Fibroblast of lung (primary cell): Measurements from ENCODE around the gene FSTL4. TPM values are rescaled to one million over a fixed set of nuclear protein-coding genes. Genes with fewer than 3 reads are reported as not detected.

ENCODE experiments used
- DNase-seq, 2 donors: peaks; one replicate each; pipeline versions ENCODE4 v3.0.0 to v3.0.0-alpha.2; 2010; ENCODE audit warnings: low read depth in 2 of 2
- H2AFZ ChIP-seq: 2 replicates; pipeline ENCODE4 v1.5.1; 2012; ENCODE audit warnings: low read length, control low read depth, inconsistent platforms
- H3K27ac ChIP-seq: 2 replicates; pipeline ENCODE4 v1.5.1; 2011; ENCODE audit warnings: low read length, control low read depth; ENCODE audit not compliant: insufficient read depth
- H3K27me3 ChIP-seq: 2 replicates; pipeline ENCODE4 v1.5.1; 2011; ENCODE audit warnings: mild to moderate bottlenecking, low read length; ENCODE audit not compliant: control insufficient read depth, insufficient read depth
- H3K36me3 ChIP-seq: 2 replicates; pipeline ENCODE4 v1.5.1; 2011; ENCODE audit warnings: low read length; ENCODE audit not compliant: control insufficient read depth, insufficient read depth
- H3K4me1 ChIP-seq: 2 replicates; pipeline ENCODE4 v1.5.1; 2011; ENCODE audit warnings: low read length; ENCODE audit not compliant: control insufficient read depth, insufficient read depth; ENCODE audit errors: extremely low read depth
- H3K4me2 ChIP-seq: 2 replicates; pipeline ENCODE4 v1.5.1; 2011; ENCODE audit warnings: low read length, control low read depth; ENCODE audit not compliant: insufficient read depth; ENCODE audit errors: extremely low read depth
- H3K4me3 ChIP-seq, 4 experiments: fragments of 200-600 bp in 1 of 4; sonication (generic) in 1 of 4; replicated peaks in 1 of 4; 2 replicates each; pipeline ENCODE4 v1.5.1; 2011 to 2016; ENCODE audit warnings: low read length in 4 of 4, low read depth in 3 of 4, mild to moderate bottlenecking in 3 of 4, control low read depth in 2 of 4, inconsistent platforms in 1 of 4, mixed read lengths in 1 of 4; ENCODE audit not compliant: insufficient read depth in 1 of 4; ENCODE audit errors: control extremely low read depth in 1 of 4
- H3K79me2 ChIP-seq: 2 replicates; pipeline ENCODE4 v1.5.1; 2012; ENCODE audit warnings: mild to moderate bottlenecking, low read length, inconsistent platforms; ENCODE audit not compliant: control insufficient read depth, insufficient read depth
- H3K9ac ChIP-seq: 2 replicates; pipeline ENCODE4 v1.5.1; 2011; ENCODE audit warnings: mild to moderate bottlenecking, low read length, control low read depth; ENCODE audit not compliant: insufficient read depth
- H3K9me3 ChIP-seq: 2 replicates; pipeline ENCODE4 v1.5.1; 2012; ENCODE audit warnings: low read depth, low read length; ENCODE audit not compliant: control insufficient read depth, insufficient read depth
- H4K20me1 ChIP-seq: 2 replicates; pipeline ENCODE4 v1.5.1; 2011; ENCODE audit warnings: low read length; ENCODE audit not compliant: control insufficient read depth, insufficient read depth; ENCODE audit errors: extremely low read depth
- CTCF ChIP-seq, 2 donors: IDR thresholded peaks in 1 of 2; conservative IDR thresholded peaks in 1 of 2; 1 replicate in 1 of 2; 2 replicates in 1 of 2; pipeline ENCODE4 v1.5.1; 2011 to 2012; ENCODE audit warnings: low read length in 2 of 2, control low read depth in 1 of 2, inconsistent platforms in 1 of 2, low read depth in 1 of 2, mild to moderate bottlenecking in 1 of 2
- EZH2 ChIP-seq: IDR thresholded peaks from 2 replicates; pipeline ENCODE4 v1.5.1; 2012; ENCODE audit warnings: low read length, control low read depth, mild to moderate bottlenecking; ENCODE audit errors: missing control alignments
- polyA plus RNA-seq, 2 donors: library from polyadenylated mRNA; depleted of rRNA in 1 of 2; stranded (reverse) in 1 of 2; unstranded in 1 of 2; fragments of >200 nt; gene quantifications; 2 replicates each; pipeline ENCODE4 v1.2.1, GENCODE V29; 2011 to 2012; ENCODE audit warnings: missing spikeins in 1 of 2
- total RNA-seq: library from RNA; depleted of rRNA; stranded (reverse); fragments of >200 nt; gene quantifications from 2 replicates; pipeline ENCODE4 v1.2.1, GENCODE V29; 2014

FSTL4 gene
- total and polyA plus RNA-seq, 2 donors (not counting 1 experiment from before 2014, with no cell fraction given): 0.17 to 0.33 TPM

GRCh38 chr5:133321833-133322420, 290.4 kb downstream of the FSTL4 start:
- Histone ChIP-seq H3K79me2 (no peaks in the 10 kb centered on the region), H3K9ac (no peak overlapping the region), H3K4me1 (no peaks in the 10 kb centered on the region), H3K27me3 (peaks cover 4% of the 10 kb centered on the region), H3K9me3 (no peaks in the 10 kb centered on the region), H3K4me3 (no peak overlapping the region), H3K4me2 (no peak overlapping the region), H3K36me3 (no peaks in the 10 kb centered on the region), H2AFZ (no peak overlapping the region), H3K27ac (no peak overlapping the region), H4K20me1 (no peaks in the 10 kb centered on the region)
- TF ChIP-seq CTCF (conservative IDR thresholded peaks at IDR 0.05 in 1 of 2, IDR thresholded peaks at IDR 0.05 in 1 of 2; ENCODE audit: low read depth in 1 of 2, low read length in 2 of 2) (no peak), EZH2 (no peak)
- no peak for DNase-seq

GRCh38 chr5:133321286-133321832, 291.0 kb downstream of the FSTL4 start:
- no peak for DNase-seq
- Histone ChIP-seq H3K9ac (no peak overlapping the region), H3K36me3 (no peaks in the 10 kb centered on the region), H3K4me2 (no peak overlapping the region), H3K79me2 (no peaks in the 10 kb centered on the region), H4K20me1 (no peaks in the 10 kb centered on the region), H3K27ac (no peak overlapping the region), H2AFZ (no peak overlapping the region), H3K9me3 (no peaks in the 10 kb centered on the region), H3K4me1 (no peaks in the 10 kb centered on the region), H3K27me3 (peaks cover 4% of the 10 kb centered on the region), H3K4me3 (no peak overlapping the region)
- TF ChIP-seq EZH2 (no peak), CTCF (conservative IDR thresholded peaks at IDR 0.05 in 1 of 2, IDR thresholded peaks at IDR 0.05 in 1 of 2; ENCODE audit: low read depth in 1 of 2, low read length in 2 of 2) (no peak)

GRCh38 chr5:133319905-133320520, 292.3 kb downstream of the FSTL4 start:
- no peak overlapping the region for H3K4me3 ChIP-seq
- H3K27ac ChIP-seq: no peak overlapping the region
- H4K20me1 ChIP-seq: no peaks in the 10 kb centered on the region
- H3K4me1 ChIP-seq: no peaks in the 10 kb centered on the region
- H3K79me2 ChIP-seq: no peaks in the 10 kb centered on the region
- no peak overlapping the region for H2AFZ ChIP-seq
- no peak for DNase-seq
- TF ChIP-seq EZH2 (no peak), CTCF (conservative IDR thresholded peaks at IDR 0.05 in 1 of 2, IDR thresholded peaks at IDR 0.05 in 1 of 2; ENCODE audit: low read depth in 1 of 2, low read length in 2 of 2) (no peak)
- H3K4me2 ChIP-seq: no peak overlapping the region
- H3K36me3 ChIP-seq: no peaks in the 10 kb centered on the region
- H3K27me3 ChIP-seq: peaks cover 4% of the 10 kb centered on the region
- no peaks in the 10 kb centered on the region for H3K9me3 ChIP-seq
- no peak overlapping the region for H3K9ac ChIP-seq
